Fibroblast of lung (primary cell): ENCODE data around the gene PAGE2B.

Experiments used
- EZH2 ChIP-seq: IDR thresholded peaks from 2 replicates; pipeline ENCODE4 v1.5.1; 2012; ENCODE audit warnings: low read length, control low read depth, mild to moderate bottlenecking; ENCODE audit errors: missing control alignments
- TF ChIP-seq, protein P1 (sequence below), 2 donors: IDR thresholded peaks in 1 of 2; conservative IDR thresholded peaks in 1 of 2; 1 replicate in 1 of 2; 2 replicates in 1 of 2; pipeline ENCODE4 v1.5.1; 2011 to 2012; ENCODE audit warnings: low read length in 2 of 2, control low read depth in 1 of 2, inconsistent platforms in 1 of 2, low read depth in 1 of 2, mild to moderate bottlenecking in 1 of 2

- TF ChIP-seq, protein P1, sequence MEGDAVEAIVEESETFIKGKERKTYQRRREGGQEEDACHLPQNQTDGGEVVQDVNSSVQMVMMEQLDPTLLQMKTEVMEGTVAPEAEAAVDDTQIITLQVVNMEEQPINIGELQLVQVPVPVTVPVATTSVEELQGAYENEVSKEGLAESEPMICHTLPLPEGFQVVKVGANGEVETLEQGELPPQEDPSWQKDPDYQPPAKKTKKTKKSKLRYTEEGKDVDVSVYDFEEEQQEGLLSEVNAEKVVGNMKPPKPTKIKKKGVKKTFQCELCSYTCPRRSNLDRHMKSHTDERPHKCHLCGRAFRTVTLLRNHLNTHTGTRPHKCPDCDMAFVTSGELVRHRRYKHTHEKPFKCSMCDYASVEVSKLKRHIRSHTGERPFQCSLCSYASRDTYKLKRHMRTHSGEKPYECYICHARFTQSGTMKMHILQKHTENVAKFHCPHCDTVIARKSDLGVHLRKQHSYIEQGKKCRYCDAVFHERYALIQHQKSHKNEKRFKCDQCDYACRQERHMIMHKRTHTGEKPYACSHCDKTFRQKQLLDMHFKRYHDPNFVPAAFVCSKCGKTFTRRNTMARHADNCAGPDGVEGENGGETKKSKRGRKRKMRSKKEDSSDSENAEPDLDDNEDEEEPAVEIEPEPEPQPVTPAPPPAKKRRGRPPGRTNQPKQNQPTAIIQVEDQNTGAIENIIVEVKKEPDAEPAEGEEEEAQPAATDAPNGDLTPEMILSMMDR (conservative IDR thresholded peaks at IDR 0.05 in 1 of 2, IDR thresholded peaks at IDR 0.05 in 1 of 2; ENCODE audit: low read depth in 1 of 2, low read length in 2 of 2): no peak
- TF ChIP-seq EZH2: no peak
Observed at GRCh38 chrX:55099162-55099561, 24.3 kb downstream of the PAGE2B start.
